GM10248 (cell line): ENCODE data around the gene RIPPLY2.

Experiments used
- CTCF ChIA-PET: fragments of 300-600 bp; sonication (Branson Sonifier 250); formaldehyde crosslinking; extraction: SDS; loops from one replicate; lab custom pipeline; 2021; ENCODE audit warnings: antibody characterized with exemption; lab: Yijun Ruan, JAX
- POLR2A ChIA-PET: fragments of 350-650 bp; sonication (Branson Sonifier 250); formaldehyde crosslinking; extraction: SDS; loops from one replicate; lab custom pipeline; 2020; ENCODE audit warnings: antibody characterized with exemption; lab: Yijun Ruan, JAX
- DNase-seq: peaks from one replicate; pipeline ENCODE4 v3.0.0; 2012; ENCODE audit errors: extremely low spot score
- TF ChIP-seq, protein P1 (sequence below): IDR thresholded peaks from 2 replicates; pipeline ENCODE4 v1.5.1; 2012; ENCODE audit warnings: mild to moderate bottlenecking, low read depth; ENCODE audit errors: extremely low read depth, missing control alignments, control extremely low read depth

Gene RIPPLY2

DNA sequence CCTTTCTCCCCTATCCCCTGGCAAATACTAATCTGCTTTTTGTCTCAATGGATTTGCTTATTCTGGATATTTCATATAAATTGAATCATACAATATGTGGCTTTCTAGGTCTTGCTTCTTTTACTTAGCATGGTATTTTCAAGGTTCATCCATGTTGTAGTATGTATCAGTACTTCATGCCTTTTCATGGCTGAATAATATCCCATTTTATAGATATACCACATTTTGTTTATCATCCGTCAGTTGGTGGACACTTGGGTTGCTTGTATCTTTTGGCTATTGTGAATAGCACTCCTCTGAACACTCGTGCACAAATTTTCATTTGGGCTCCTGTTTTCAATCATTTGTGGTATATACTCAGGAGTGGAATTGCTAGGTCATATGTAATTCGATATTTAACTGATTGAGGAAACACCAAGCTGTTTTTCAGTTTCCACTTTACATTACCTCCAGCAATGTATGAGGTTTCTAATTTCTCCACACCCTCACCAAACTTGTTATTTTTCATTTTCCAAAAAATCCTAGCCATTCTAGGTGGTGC is 30.5 kb upstream of the RIPPLY2 start:
- ChIA-PET POLR2A (no interaction called here), CTCF (no interaction called here)
- no peak for DNase-seq
- TF ChIP-seq, protein P1, sequence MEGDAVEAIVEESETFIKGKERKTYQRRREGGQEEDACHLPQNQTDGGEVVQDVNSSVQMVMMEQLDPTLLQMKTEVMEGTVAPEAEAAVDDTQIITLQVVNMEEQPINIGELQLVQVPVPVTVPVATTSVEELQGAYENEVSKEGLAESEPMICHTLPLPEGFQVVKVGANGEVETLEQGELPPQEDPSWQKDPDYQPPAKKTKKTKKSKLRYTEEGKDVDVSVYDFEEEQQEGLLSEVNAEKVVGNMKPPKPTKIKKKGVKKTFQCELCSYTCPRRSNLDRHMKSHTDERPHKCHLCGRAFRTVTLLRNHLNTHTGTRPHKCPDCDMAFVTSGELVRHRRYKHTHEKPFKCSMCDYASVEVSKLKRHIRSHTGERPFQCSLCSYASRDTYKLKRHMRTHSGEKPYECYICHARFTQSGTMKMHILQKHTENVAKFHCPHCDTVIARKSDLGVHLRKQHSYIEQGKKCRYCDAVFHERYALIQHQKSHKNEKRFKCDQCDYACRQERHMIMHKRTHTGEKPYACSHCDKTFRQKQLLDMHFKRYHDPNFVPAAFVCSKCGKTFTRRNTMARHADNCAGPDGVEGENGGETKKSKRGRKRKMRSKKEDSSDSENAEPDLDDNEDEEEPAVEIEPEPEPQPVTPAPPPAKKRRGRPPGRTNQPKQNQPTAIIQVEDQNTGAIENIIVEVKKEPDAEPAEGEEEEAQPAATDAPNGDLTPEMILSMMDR = no peak

DNA sequence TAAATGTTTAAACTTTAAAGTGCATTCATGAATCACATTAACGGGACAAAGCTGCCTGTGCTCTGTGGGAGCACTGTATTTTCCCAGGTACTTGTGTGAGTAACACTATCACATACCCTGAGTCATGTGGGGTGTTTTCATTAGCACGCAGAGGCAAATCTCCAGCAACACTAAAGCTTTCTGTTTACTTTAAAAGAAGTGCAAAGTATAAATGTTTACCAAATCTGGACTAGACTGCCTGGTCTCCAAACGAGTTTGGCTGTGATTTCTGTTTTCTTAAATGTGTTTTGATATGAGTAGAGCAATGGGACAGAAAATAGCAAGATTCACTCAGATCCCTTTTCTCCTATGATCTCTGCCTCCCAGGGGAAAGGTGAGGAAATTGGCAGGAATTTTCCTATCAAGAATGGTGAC is 28.8 kb upstream of the RIPPLY2 start:
- POLR2A ChIA-PET = no interaction called here
- TF ChIP-seq, protein P1 = no peak
- DNase-seq = no peak
- CTCF ChIA-PET = no interaction called here

DNA sequence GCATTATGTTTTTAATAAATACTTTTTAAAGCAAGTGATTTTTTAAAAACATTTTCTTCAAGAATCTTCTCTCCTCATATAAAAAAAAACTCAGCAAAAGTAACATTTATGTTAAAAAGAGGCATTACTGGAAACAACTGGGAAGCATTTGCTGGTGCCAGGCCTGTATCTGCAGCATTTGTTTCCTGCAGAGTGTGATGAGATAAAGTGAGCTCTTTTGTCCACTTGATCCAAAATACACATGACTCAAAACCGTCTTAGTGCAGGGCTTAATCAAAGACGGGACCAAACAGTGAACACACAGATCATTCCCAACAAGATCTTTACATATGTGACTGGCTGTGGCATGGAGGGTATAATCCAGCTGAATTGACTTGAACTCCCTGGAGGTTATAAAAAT is 28.3 kb upstream of the RIPPLY2 start:
- ChIA-PET POLR2A (no interaction called here), CTCF (no interaction called here)
- TF ChIP-seq, protein P1 = no peak
- DNase-seq = no peak

DNA sequence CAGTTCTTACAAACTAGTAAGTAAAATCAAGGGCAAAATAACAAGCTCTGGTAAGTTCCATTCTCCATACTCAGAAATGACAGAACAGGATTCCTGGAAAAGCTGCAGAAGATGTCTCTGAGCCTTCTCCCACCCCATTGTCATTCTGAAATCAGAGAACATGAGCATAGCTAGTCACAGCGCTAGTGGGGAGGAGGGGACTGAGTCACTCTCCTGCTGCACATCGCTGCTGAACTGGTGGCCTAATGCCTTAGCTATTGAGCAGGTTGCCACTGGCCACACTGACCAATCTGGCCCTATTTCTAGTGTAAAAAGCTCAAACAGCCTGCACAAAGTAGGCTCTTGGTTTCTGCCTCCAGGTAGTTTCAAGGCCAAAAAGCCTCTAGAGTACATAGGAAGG is 26.1 kb upstream of the RIPPLY2 start:
- ChIA-PET POLR2A (no interaction called here), CTCF (interaction anchor here (1.3 to 2.4 kb wide), 3 partner anchors 8 to 20 kb away, joined by 4 to 7 read pairs (median 7); no protein-coding TSS in a partner anchor)
- DNase-seq = no peak
- TF ChIP-seq, protein P1 = no peak

DNA sequence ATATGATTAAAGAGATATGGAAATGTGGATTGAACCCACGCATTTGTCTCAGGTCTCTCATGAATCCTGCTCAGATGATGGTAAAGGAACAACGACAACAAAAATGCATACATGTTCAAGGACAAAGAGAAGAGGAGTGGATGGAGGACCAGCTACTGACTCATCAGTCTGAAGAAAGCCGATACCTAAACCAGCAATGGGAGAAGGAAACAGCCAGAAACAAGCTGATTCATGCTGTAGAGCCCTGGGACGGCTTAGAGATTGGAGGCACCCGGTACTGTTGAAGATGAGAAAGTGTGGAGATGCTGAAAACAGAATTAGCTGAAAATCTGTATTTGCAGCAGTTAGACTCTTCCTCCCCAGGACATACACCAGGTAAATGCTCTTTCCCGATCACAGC is 14.4 kb upstream of the RIPPLY2 start:
- ChIA-PET CTCF (interaction anchor here (1.1 to 2.2 kb wide), 3 partner anchors 11 to 21 kb away, joined by 3 to 7 read pairs (median 5); partner anchors contain the start of gene CYB5R4), POLR2A (no interaction called here)
- no peak for DNase-seq
- TF ChIP-seq, protein P1 = no peak

DNA sequence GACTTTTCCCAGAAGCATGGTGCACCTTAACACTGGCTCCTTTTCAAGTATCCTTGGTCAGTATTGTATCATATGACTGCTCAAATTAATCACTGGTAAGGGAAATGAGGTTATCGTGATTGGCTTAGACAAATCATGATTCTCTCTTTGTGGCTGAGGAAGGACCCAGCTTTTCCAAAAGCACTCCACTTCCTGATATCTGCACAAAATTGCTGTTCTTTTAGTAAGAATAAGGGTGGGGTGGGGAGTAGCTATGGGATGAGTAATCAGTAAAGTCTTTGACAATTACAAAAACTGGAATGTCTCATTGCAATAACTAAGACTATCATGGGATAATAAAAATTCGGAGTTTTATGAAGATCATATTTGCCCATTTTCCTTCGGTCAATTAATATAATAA is 9.0 kb upstream of the RIPPLY2 start:
- no peak for DNase-seq
- TF ChIP-seq, protein P1 = no peak
- ChIA-PET CTCF (interaction anchor here (1.4 kb wide), 1 partner anchor 15 kb away, joined by 4 read pairs; the partner anchor contains the start of gene CYB5R4), POLR2A (no interaction called here)

DNA sequence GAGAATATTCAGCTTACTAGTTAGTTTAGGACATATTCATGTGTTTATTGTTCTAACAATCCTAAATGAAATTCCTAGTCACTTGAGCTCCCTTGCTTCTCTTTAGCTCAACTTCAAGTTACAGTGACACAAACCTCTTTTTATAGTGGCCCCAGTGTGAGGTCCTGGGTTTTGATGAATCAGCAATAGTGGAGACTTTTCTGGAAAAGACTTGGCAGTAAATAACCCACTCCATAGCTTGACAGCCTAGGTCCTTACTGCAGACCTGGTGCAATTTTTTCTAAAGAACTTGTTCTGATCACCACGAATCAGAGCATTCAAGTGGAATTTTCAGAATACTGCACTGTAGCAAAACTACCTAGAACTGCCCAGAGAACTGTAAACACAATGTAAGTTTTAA is 6.9 kb upstream of the RIPPLY2 start:
- CTCF ChIA-PET = interaction anchor here (1.7 to 2.0 kb wide), 2 partner anchors 11 to 19 kb away, joined by 4 to 7 read pairs; no protein-coding TSS in a partner anchor
- POLR2A ChIA-PET = no interaction called here
- no peak for DNase-seq
- TF ChIP-seq, protein P1 = no peak
